Dermis microvascular lymphatic vessel endothelial cell (primary cell): ENCODE data around the gene WDR36. TPM values are rescaled to one million over a fixed set of nuclear protein-coding genes. Genes with fewer than 3 reads are reported as not detected.

ENCODE experiments used
- total RNA-seq: library from RNA; depleted of rRNA; stranded (reverse); fragments of >200 nt; gene quantifications from 2 replicates; pipeline ENCODE4 v1.2.1, GENCODE V29; 2014

The WDR36 gene
- total RNA-seq, 1 donor from 2014 or later: 37.0 TPM

Other genes with a start within 250 kb of the WDR36 start
- under 0.01 TPM in 2 replicates for gene TSLP, start 20.6 kb upstream of the WDR36 start, total RNA-seq
- under 0.01 and 0.13 TPM in 2 replicates for gene CAMK4, start 132.0 kb downstream of the WDR36 start, total RNA-seq